Globus pallidus (tissue), 1 donor: ENCODE measurements around the gene PMPCA.

Experiments used
- DNase-seq: peaks from one replicate; pipeline ENCODE4 v3.0.0-alpha.2; 2015; ENCODE audit warnings: low spot score

PMPCA gene

DNA sequence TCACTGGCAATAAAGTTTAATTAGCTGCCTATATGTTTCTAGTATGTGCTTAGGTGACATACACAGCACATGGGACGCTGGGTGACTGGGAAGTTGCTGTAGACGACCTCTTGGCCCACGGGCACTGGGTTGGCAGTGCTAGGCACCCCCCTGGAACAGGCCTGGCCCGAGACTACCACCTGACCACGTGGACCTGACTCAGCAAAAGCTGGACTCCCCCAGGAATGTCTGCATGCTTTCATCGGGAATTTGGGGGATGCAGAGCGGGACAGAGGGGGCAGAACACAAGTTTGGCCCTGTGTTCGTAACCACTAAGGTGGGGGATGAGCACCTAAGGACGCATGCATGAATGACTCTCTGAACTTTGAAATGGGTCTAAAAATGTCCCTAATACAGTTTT, 45.8 kb downstream of the PMPCA start:
- no peak for DNase-seq

DNA sequence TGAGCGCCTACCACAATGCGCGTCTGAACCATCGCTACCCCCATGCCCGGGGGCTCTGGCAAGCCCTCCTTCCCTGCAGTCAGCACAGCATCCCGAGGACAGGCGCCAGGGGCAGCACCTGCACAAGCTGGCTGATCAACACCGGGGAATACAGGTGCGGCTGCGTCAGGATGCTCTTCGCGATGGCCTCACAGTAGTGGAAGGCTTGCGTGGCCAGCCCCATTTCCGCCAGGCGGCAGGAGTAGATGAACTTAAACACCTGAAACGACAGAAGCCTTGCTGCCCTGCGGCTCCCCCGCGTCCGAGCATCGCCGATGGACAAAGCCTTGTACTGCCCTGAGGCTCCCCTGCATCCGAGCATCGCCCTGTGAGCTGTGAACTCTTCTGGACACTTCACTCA, 46.9 kb downstream of the PMPCA start:
- DNase-seq = no peak

GRCh38 chr9:136459425-136459824, 49.0 kb downstream of the PMPCA start:
- no peak for DNase-seq

GRCh38 chr9:136460772-136461325, 50.4 kb downstream of the PMPCA start:
- DNase-seq = no peak

DNA sequence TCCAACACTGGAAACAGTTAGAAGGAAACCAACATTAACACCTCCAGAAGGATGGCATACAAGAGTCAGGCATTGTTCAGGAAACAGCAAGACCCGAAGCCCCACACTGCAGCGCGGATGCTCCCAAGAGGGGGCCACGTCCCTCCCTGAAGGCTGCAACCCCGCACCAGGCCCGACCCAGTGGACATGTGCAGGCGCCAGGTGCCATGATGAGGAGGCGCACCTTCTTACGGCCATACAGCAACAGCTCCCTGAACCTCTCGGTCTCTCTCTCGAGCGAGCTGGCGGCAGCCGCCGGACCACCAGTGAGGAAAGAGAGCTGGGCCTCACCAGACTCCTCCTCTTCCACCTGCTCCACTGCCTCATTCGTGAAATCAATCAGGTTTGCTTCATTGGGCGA, 52.2 kb downstream of the PMPCA start:
- no peak for DNase-seq

DNA sequence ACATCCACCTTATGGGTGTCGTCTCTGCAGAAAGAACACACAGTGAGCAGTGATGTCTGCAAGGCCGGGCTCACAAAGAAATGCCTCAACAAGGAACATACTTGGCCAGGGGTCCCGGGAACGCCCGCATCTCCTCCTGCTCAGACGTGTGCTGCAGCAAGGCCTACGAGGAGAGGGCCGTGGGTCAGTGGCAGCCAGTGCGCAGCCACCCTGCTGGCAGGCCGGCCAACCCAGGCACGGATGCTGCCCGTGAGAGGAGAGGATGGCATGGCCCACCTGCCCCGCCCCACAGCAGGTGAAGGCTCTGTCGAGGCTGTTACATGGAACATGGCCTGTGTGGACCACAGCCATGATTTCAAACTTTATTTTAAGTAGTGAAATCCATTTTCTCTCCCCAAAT, 53.1 kb downstream of the PMPCA start:
- no peak for DNase-seq

GRCh38 chr9:136464241-136464640, 53.8 kb downstream of the PMPCA start:
- no peak for DNase-seq

- no peak for DNase-seq
These were observed 55.2 kb downstream of the PMPCA start for GRCh38 chr9:136465500-136466154.

GRCh38 chr9:136466155-136466541, 55.7 kb downstream of the PMPCA start:
- DNase-seq = no peak

- no peak for DNase-seq
These were observed 57.3 kb downstream of the PMPCA start for GRCh38 chr9:136467766-136468165.

DNA sequence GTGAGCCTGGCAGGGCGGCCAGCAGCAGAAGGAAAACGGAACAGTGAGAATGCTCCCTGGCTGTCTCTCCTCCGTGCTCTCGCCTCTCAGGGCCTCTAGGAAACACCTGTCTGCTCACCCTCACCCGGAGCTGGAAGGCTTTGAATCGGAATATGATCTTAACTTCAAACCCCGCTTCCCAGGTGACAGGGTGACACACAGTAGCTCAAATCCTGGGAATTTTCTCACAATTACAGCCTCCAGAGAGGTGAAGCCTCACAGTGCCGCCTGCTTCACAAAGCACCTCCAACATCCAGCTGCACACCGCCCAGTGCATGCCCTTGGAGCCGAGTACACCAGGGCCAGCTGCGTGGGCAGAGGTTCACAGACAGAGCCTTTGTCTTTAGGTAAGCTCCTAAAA, 59.9 kb downstream of the PMPCA start:
- no peak for DNase-seq

- DNase-seq = no peak
These were observed 60.5 kb downstream of the PMPCA start for GRCh38 chr9:136470792-136471469.

GRCh38 chr9:136471802-136472487, 61.5 kb downstream of the PMPCA start:
- DNase-seq = no peak

- no peak for DNase-seq
These were observed 62.3 kb downstream of the PMPCA start for GRCh38 chr9:136472640-136473353.

DNA sequence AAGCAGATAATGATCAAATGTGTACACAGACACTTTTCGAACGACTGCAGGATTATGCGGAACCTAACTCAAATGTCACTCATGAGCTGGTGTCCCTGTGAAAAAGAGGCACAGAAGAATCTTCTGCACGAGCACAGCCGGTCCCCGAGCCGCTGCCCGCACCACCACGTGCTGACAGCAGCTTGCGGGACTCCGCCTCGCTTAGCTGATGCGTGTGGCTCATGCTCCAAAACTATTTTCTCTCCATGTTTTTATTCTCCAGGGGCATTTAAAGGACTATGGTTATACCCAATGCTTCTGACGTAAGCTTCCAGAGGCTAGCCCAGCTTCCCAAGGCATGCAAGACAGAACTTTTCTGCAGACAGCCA, 62.9 kb downstream of the PMPCA start:
- no peak for DNase-seq
